ENCODE data around the gene DTYMK. TPM values are rescaled to one million over a fixed set of nuclear protein-coding genes. Genes with fewer than 3 reads are reported as not detected.
A peak's percentile ranks its signal among the peaks of the same experiment; 100 is the strongest.

Gene DTYMK
- total and polyA plus RNA-seq, 4 experiments from 2014 or later = 18.8 to 50.3 (median 24.1) TPM

GRCh38 chr2:241636182-241637017 lies 50.2 kb downstream of the DTYMK start:
- Histone ChIP-seq H3K36me3 (ENCODE audit: insufficient read depth, low read length) (peaks cover 16% of the 10 kb centered on the region), H3K27me3 (ENCODE audit: insufficient read depth, low read length) (no peaks in the 10 kb centered on the region), H3K4me1 (ENCODE audit: insufficient read depth, low read length) (peaks cover 35% of the 10 kb centered on the region), H3K4me3 (ENCODE audit: low read length in 2 of 2) (peak overlapping the region; percentile 23 to 64), H3K27ac (ENCODE audit: low read depth, low read length) (peak overlapping the region; percentile 88), H3K9me3 (ENCODE audit: control insufficient read depth in 1 of 2, low read length in 2 of 2) (no peaks in the 10 kb centered on the region)
- Mint-ChIP-seq H3K4me1 (peaks cover 30 to 63% (median 41%) of the 10 kb centered on the region in 4 donors), H3K36me3 (peaks cover 10 to 24% of the 10 kb centered on the region in 2 donors), H3K27ac (peak overlapping the region; percentile 52 to 88 (median 83)), H3K27me3 (no peaks in the 10 kb centered on the region), H3K4me3 (peak overlapping the region; percentile 76 to 88 (median 84)), H3K9me3 (no peaks in the 10 kb centered on the region)
- ChIA-PET CTCF (ENCODE audit: partially characterized antibody) (no interaction called here), POLR2A (ENCODE audit: partially characterized antibody) (interaction anchor here (1.0 to 2.8 kb wide), 8 partner anchors 18 to 1076 kb away, joined by 3 to 20 read pairs (median 5); partner anchors contain the start of genes DTYMK, DUSP28, HDLBP and ING5)
- peak in 4 of 5 donors; percentile 10 to 45 (median 23) for DNase-seq
- intact Hi-C loops (cut with micrococcal nuclease) = loop anchor here (1.0 to 10.0 kb wide), 6 partner anchors 26 to 1072 kb away; partner anchors contain the start of genes DTYMK, DUSP28, HDLBP and ING5

GRCh38 chr2:241635756-241636155 lies 50.9 kb downstream of the DTYMK start:
- intact Hi-C loops (cut with micrococcal nuclease) = loop anchor here (10.0 kb wide), 2 partner anchors 321 to 1071 kb away; partner anchors contain the start of genes DUSP28, HDLBP, RNPEPL1 and SEPTIN2

GRCh38 chr2:241633561-241633960 lies 53.1 kb downstream of the DTYMK start:
- Mint-ChIP-seq H3K27me3 (no peaks in the 10 kb centered on the region), H3K36me3 (peaks cover 13 to 33% of the 10 kb centered on the region in 2 donors), H3K9me3 (no peaks in the 10 kb centered on the region), H3K4me3 (no peak overlapping the region), H3K4me1 (peaks cover 14 to 43% (median 20%) of the 10 kb centered on the region in 4 donors), H3K27ac (no peak overlapping the region)
- intact Hi-C loops (cut with micrococcal nuclease) = loop anchor here (10.0 kb wide), 2 partner anchors 319 to 1069 kb away; partner anchors contain the start of genes DUSP28, HDLBP, RNPEPL1 and SEPTIN2
- DNase-seq = no peak
- ChIA-PET CTCF (ENCODE audit: partially characterized antibody) (interaction anchor here (0.7 to 1.1 kb wide), 2 partner anchors 8 to 245 kb away, joined by 3 to 6 read pairs; no protein-coding TSS in a partner anchor), POLR2A (ENCODE audit: partially characterized antibody) (interaction anchor here (1.1 to 1.4 kb wide), 2 partner anchors 9 to 16 kb away, joined by 3 read pairs; no protein-coding TSS in a partner anchor)
- H3K9me3 ChIP-seq (ENCODE audit: control insufficient read depth in 1 of 2, low read length in 2 of 2) = no peaks in the 10 kb centered on the region
- peaks cover 13% of the 10 kb centered on the region for H3K4me1 ChIP-seq (ENCODE audit: insufficient read depth, low read length)
- peaks cover 16% of the 10 kb centered on the region for H3K36me3 ChIP-seq (ENCODE audit: insufficient read depth, low read length)
- H3K4me3 ChIP-seq (ENCODE audit: low read length in 2 of 2) = no peak overlapping the region
- H3K27ac ChIP-seq (ENCODE audit: low read depth, low read length) = no peak overlapping the region
- no peaks in the 10 kb centered on the region for H3K27me3 ChIP-seq (ENCODE audit: insufficient read depth, low read length)

More at GRCh38 chr2:241635756-241636155, 50.9 kb downstream of the DTYMK start:
- no peak for DNase-seq
- H3K9me3 ChIP-seq (ENCODE audit: control insufficient read depth in 1 of 2, low read length in 2 of 2) = no peaks in the 10 kb centered on the region
- H3K27me3 Mint-ChIP-seq = no peaks in the 10 kb centered on the region
- H3K4me3 Mint-ChIP-seq = peak overlapping the region; percentile 76 to 88 (median 84)
- ChIA-PET CTCF (ENCODE audit: partially characterized antibody) (no interaction called here), POLR2A (ENCODE audit: partially characterized antibody) (no interaction called here)
- H3K36me3 Mint-ChIP-seq = peaks cover 10 to 27% of the 10 kb centered on the region in 2 donors
- peak overlapping the region in 6 of 7 donors; percentile 52 to 88 (median 84) for H3K27ac Mint-ChIP-seq
- H3K4me1 ChIP-seq (ENCODE audit: insufficient read depth, low read length) = peaks cover 35% of the 10 kb centered on the region
- no peaks in the 10 kb centered on the region for H3K9me3 Mint-ChIP-seq
- no peak overlapping the region for H3K4me3 ChIP-seq (ENCODE audit: low read length in 2 of 2)
- H3K4me1 Mint-ChIP-seq = peaks cover 26 to 56% (median 37%) of the 10 kb centered on the region in 4 donors
- H3K36me3 ChIP-seq (ENCODE audit: insufficient read depth, low read length) = peaks cover 16% of the 10 kb centered on the region
- peak overlapping the region; percentile 53 for H3K27ac ChIP-seq (ENCODE audit: low read depth, low read length)
- H3K27me3 ChIP-seq (ENCODE audit: insufficient read depth, low read length) = no peaks in the 10 kb centered on the region

GRCh38 chr2:241632478-241633325 lies 53.9 kb downstream of the DTYMK start:
- ChIA-PET POLR2A (ENCODE audit: partially characterized antibody) (interaction anchor here (1.1 kb wide), 1 partner anchor 15 kb away, joined by 3 read pairs; no protein-coding TSS in a partner anchor), CTCF (ENCODE audit: partially characterized antibody) (no interaction called here)
- Histone ChIP-seq H3K4me1 (ENCODE audit: insufficient read depth, low read length) (peaks cover 8% of the 10 kb centered on the region), H3K9me3 (ENCODE audit: control insufficient read depth in 1 of 2, low read length in 2 of 2) (no peaks in the 10 kb centered on the region), H3K27me3 (ENCODE audit: insufficient read depth, low read length) (no peaks in the 10 kb centered on the region), H3K27ac (ENCODE audit: low read depth, low read length) (no peak overlapping the region), H3K36me3 (ENCODE audit: insufficient read depth, low read length) (peaks cover 16% of the 10 kb centered on the region), H3K4me3 (ENCODE audit: low read length in 2 of 2) (no peak overlapping the region)
- H3K36me3 Mint-ChIP-seq = peaks cover 13 to 31% of the 10 kb centered on the region in 2 donors
- H3K4me1 Mint-ChIP-seq = peaks cover 10 to 40% (median 20%) of the 10 kb centered on the region in 4 donors
- no peak overlapping the region for H3K4me3 Mint-ChIP-seq
- DNase-seq = no peak
- intact Hi-C loops (cut with micrococcal nuclease) = loop anchor here (10.0 kb wide), 2 partner anchors 318 to 1068 kb away; partner anchors contain the start of genes DUSP28, HDLBP, RNPEPL1 and SEPTIN2
- H3K27me3 Mint-ChIP-seq = no peaks in the 10 kb centered on the region
- H3K9me3 Mint-ChIP-seq = peaks cover 0 to 2% (median 0%) of the 10 kb centered on the region in 8 donors
- H3K27ac Mint-ChIP-seq = peak overlapping the region in 1 of 7 donors; percentile 78

- ChIA-PET CTCF (ENCODE audit: partially characterized antibody) (no interaction called here), POLR2A (ENCODE audit: partially characterized antibody) (interaction anchor here (1.2 kb wide), 1 partner anchor 12 kb away, joined by 3 read pairs; no protein-coding TSS in a partner anchor)
- Mint-ChIP-seq H3K27ac (peak overlapping the region in 1 of 7 donors; percentile 78), H3K4me1 (peaks cover 8 to 34% (median 11%) of the 10 kb centered on the region in 4 donors), H3K27me3 (no peaks in the 10 kb centered on the region), H3K9me3 (peaks cover 0 to 2% (median 0%) of the 10 kb centered on the region in 8 donors), H3K4me3 (no peak overlapping the region), H3K36me3 (peaks cover 13 to 26% of the 10 kb centered on the region in 2 donors)
- H3K4me1 ChIP-seq (ENCODE audit: insufficient read depth, low read length) = no peaks in the 10 kb centered on the region
- H3K36me3 ChIP-seq (ENCODE audit: insufficient read depth, low read length) = peaks cover 16% of the 10 kb centered on the region
- H3K27me3 ChIP-seq (ENCODE audit: insufficient read depth, low read length) = no peaks in the 10 kb centered on the region
- intact Hi-C loops (cut with micrococcal nuclease) = loop anchor here (10.0 kb wide), 2 partner anchors 315 to 1065 kb away; partner anchors contain the start of genes DUSP28, HDLBP, RNPEPL1 and SEPTIN2
- no peak for DNase-seq
- no peak overlapping the region for H3K27ac ChIP-seq (ENCODE audit: low read depth, low read length)
- H3K4me3 ChIP-seq (ENCODE audit: low read length in 2 of 2) = no peak overlapping the region
- no peaks in the 10 kb centered on the region for H3K9me3 ChIP-seq (ENCODE audit: control insufficient read depth in 1 of 2, low read length in 2 of 2)
Measured at GRCh38 chr2:241629762-241630435, 56.7 kb downstream of the DTYMK start.

GRCh38 chr2:241627675-241628074 lies 58.9 kb downstream of the DTYMK start:
- no peaks in the 10 kb centered on the region for H3K9me3 ChIP-seq (ENCODE audit: control insufficient read depth in 1 of 2, low read length in 2 of 2)
- H3K4me1 ChIP-seq (ENCODE audit: insufficient read depth, low read length) = no peaks in the 10 kb centered on the region
- Mint-ChIP-seq H3K4me3 (no peak overlapping the region), H3K4me1 (peaks cover 7 to 24% (median 10%) of the 10 kb centered on the region in 4 donors), H3K9me3 (peaks cover 0 to 2% (median 0%) of the 10 kb centered on the region in 8 donors), H3K27me3 (no peaks in the 10 kb centered on the region), H3K27ac (no peak overlapping the region), H3K36me3 (peaks cover 7 to 20% of the 10 kb centered on the region in 2 donors)
- ChIA-PET CTCF (ENCODE audit: partially characterized antibody) (no interaction called here), POLR2A (ENCODE audit: partially characterized antibody) (no interaction called here)
- peaks cover 6% of the 10 kb centered on the region for H3K36me3 ChIP-seq (ENCODE audit: insufficient read depth, low read length)
- H3K27ac ChIP-seq (ENCODE audit: low read depth, low read length) = no peak overlapping the region
- intact Hi-C loops (cut with micrococcal nuclease) = no loop called here
- H3K27me3 ChIP-seq (ENCODE audit: insufficient read depth, low read length) = no peaks in the 10 kb centered on the region
- DNase-seq = no peak
- H3K4me3 ChIP-seq (ENCODE audit: low read length in 2 of 2) = no peak overlapping the region
